K562 (cell line): ENCODE results near the gene FLAD1. TPM values are rescaled to one million over a fixed set of nuclear protein-coding genes. Genes with fewer than 3 reads are reported as not detected.

Source experiments
- CUX1 ChIP-seq: fragments of 200-800 bp; sonication (Bioruptor generic); IDR thresholded peaks from 2 replicates; pipeline ENCODE4 v1.6.1; 2016; ENCODE audit warnings: missing genetic modification characterization, missing compliant biosample characterization
- DACH1 ChIP-seq: fragments of 450-650 bp; IDR thresholded peaks from 2 replicates; pipeline ENCODE4 v1.6.1; 2018; ENCODE audit not compliant: partially characterized antibody
- NR0B1 ChIP-seq: fragments of 450-650 bp; IDR thresholded peaks from one replicate; pipeline ENCODE4 v1.6.1; 2018; ENCODE audit warnings: mild to moderate bottlenecking, moderate library complexity; ENCODE audit not compliant: partially characterized antibody
- SUPT5H ChIP-seq: fragments of 450-650 bp; IDR thresholded peaks from 2 replicates; pipeline ENCODE4 v1.6.1; 2016
- ZNF407 ChIP-seq: fragments of 450-650 bp; IDR thresholded peaks from 2 replicates; pipeline ENCODE4 v1.6.1; 2016; ENCODE audit warnings: low read depth
- ZNF449 ChIP-seq: fragments of 250-450 bp; sonication (Bioruptor Pico); IDR thresholded peaks from 2 replicates; pipeline ENCODE4 v1.8.0; 2022; ENCODE audit warnings: moderate library complexity, mild to moderate bottlenecking, inconsistent platforms
- ZNF639 ChIP-seq, 2 experiments: fragments of 200-800 bp in 1 of 2; sonication (Bioruptor generic) in 1 of 2; sonication (generic) in 1 of 2; formaldehyde crosslinking in 1 of 2; IDR thresholded peaks in 1 of 2; conservative IDR thresholded peaks in 1 of 2; 2 replicates each; pipeline versions ENCODE4 v1.5.0 to v1.6.1; 2016 to 2020; ENCODE audit warnings: missing compliant biosample characterization in 1 of 2, missing genetic modification characterization in 1 of 2, missing genetic modification reagents in 1 of 2
- polyA plus RNA-seq, 8 experiments: library from polyadenylated mRNA; depleted of rRNA in 4 of 8; stranded (reverse) in 5 of 8; unstranded in 3 of 8; fragments of >200 nt; fragmentation: Nextera tagmentation in 2 of 8; fragmentation: Illumina TruSeq in 1 of 8; extraction: Ambion mirVana in 2 of 8; extraction: Trizol in 1 of 8; gene quantifications; 2 replicates each; pipeline versions ENCODE4 v1.2.1 to v1.2.3, GENCODE V29; 2011 to 2014; ENCODE audit warnings: inconsistent platforms in 1 of 8, missing spikeins in 1 of 8
- total RNA-seq, 7 experiments: library from RNA; depleted of rRNA in 6 of 7; stranded (reverse); fragments of >200 nt in 6 of 7; fragmentation: Illumina TruSeq in 2 of 7; extraction: Trizol in 2 of 7; gene quantifications; 2 replicates each; pipeline versions ENCODE4 v1.2.1 to v1.2.3, GENCODE V29; 2011 to 2021; ENCODE audit warnings: low replicate concordance in 1 of 7

FLAD1 gene
- total and polyA plus RNA-seq, 9 of the 15 experiments (the other 6 are each of a cell fraction or from before 2014, with no cell fraction given), result 24.9 to 85.8 (median 67.0) TPM

GRCh38 chr1:154998818-154999570, 15.8 kb downstream of the FLAD1 start (continued):
- TF ChIP-seq CUX1 (CRISPR knock-in tag) (no peak), SUPT5H (no peak), DACH1 (no peak), ZNF407 (no peak), NR0B1 (no peak), ZNF449 (CRISPR knock-in tag) (no peak), ZNF639 (CRISPR knock-in tag; conservative IDR thresholded peaks at IDR 0.05 in 1 of 2, IDR thresholded peaks at IDR 0.05 in 1 of 2) (no peak)
